ENCODE results near the gene SGPP2.

DNA sequence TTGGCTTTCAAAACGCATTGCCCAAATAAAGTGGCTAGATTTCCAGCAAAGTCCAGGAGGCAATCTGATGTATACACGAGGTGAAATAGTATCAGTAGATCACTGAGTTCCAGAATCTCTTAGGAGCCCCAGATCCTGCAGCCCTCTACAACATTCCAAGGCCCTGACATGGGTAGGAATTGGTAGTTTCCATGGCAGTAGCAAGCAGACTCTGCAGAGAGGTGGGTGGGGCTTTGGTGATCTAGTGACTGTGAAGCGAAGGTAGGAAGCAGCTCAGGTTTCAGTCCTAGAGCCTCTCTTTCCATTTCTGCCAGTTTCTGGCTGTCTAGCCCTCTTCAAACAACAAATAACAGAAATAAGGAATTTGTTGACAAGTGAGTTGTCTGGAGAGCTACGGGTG, 13.8 kb upstream of the SGPP2 start:
- TF ChIP-seq, protein P1, sequence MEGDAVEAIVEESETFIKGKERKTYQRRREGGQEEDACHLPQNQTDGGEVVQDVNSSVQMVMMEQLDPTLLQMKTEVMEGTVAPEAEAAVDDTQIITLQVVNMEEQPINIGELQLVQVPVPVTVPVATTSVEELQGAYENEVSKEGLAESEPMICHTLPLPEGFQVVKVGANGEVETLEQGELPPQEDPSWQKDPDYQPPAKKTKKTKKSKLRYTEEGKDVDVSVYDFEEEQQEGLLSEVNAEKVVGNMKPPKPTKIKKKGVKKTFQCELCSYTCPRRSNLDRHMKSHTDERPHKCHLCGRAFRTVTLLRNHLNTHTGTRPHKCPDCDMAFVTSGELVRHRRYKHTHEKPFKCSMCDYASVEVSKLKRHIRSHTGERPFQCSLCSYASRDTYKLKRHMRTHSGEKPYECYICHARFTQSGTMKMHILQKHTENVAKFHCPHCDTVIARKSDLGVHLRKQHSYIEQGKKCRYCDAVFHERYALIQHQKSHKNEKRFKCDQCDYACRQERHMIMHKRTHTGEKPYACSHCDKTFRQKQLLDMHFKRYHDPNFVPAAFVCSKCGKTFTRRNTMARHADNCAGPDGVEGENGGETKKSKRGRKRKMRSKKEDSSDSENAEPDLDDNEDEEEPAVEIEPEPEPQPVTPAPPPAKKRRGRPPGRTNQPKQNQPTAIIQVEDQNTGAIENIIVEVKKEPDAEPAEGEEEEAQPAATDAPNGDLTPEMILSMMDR (IDR thresholded peaks at IDR 0.05; ENCODE audit: low read depth, low read length, poor library complexity, severe bottlenecking), result no peak
- TF ChIP-seq EZH2phosphoT487 (IDR thresholded peaks at IDR 0.05; ENCODE audit: borderline replicate concordance, low read length), result no peak

Measured in DOHH2 (cell line).